Embryonic facial prominence (tissue), 1 donor: ENCODE measurements around the gene LRRC25.
A peak's percentile ranks its signal among the peaks of the same experiment; 100 is the strongest.

ENCODE experiments used
- DNase-seq: peaks from one replicate; pipeline ENCODE4 v3.0.0-alpha.2; 2016; ENCODE audit errors: extremely low spot score

Gene LRRC25

DNA sequence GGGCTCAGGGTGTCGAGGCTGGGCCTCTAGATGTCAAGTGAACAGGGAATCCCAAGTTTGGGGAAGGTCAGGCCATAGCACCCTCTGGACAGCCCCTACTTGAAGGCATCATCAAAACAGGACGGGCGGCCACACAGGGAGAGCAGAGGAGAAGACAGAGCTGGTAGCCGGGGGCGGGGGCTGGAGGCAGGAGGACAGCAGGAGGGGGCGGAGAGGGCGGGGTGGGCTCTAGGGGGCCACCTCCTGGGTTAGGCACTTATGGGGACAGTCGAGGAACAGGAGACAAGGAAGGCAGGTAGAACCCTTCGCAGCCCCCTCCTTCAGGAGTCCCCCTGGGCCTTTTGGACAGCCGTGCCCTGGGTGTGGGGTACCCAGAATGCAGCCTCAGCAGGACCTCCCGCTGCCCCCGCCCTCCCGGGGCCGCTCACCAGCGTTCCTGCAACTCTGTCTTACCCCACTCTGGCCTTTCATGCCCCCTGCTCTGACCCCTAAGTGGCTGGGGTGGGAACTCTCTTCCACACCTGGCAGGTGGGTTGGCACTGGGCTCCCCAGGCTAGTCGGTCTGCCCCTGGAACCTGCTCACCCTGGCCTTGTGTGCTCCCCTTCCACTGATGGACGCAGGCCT lies 27.6 kb upstream of the LRRC25 start:
- DNase-seq: no peak

DNA sequence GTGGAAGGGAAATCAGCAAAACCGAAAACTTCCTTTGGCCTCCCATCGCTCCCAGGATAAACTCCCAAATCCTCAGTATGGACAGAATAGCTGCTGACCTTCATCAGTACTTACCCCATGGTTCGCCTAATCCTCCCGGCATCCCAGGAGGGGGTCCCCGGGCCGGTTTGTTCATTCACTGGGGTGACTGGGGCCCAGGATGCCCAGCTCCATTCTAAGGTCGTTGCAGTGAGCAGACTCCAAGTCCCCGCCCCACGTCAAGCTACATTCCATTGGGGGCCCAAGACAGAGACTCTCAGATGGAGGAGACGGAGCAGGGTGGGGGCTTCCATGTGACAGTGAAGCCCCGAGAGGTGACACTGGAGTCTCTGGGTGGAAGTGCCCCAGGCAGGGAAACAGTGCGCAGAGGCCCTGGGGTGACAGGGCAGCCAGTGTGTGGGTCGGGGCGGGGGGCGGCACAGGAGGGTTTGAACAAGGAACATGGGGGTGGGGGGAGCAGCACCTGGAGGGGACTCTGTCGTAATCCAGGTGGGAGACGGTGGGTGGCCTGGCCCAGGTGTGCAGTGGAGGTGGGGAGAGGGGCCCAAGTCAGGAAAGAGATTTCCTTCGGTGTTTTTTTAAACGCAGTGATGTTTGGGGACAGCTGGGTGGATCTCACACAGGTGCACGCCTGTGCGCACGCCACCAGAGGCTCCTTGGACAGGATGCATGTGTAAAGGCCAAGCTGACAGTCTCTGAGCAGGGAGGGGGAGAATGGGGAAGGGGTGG lies 26.9 kb upstream of the LRRC25 start:
- DNase-seq: no peak

DNA sequence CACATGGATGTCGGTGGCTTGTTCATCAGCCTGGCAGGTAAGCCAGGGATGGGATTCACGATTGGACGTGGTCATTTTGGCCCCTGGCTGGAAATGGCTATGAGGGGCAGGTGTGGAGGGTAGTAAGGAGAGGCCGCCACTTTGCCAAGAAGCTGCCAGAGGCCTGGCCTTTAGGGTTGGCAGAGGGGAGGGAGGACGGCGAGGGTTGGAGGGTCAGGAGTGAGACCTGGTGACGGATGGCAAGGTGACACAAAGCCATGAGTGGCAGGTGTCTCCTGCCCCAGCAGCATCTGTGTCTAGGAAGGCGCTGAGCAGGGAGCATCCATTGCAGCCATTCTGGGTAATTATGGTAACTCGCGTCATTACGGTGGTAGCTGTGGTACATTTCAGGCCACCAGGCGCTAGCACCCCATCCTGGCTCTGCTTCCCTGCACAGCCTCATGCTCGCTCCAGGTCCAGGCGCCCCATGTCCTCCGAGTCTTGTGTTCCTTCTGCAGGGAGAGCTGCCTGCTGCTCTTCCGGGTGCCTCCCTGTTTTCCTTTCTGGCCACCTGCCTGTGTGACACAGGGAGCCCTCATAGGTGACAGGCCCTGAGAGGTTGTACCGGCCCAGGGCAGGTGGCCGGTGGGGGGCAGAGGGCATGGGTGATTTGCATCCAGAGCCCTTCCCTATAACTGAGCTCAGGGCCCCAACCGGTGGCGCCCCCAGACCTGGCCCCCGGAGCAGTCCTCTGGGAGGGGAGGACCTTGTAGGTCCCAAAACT lies 26.0 kb upstream of the LRRC25 start:
- no peak for DNase-seq

DNA sequence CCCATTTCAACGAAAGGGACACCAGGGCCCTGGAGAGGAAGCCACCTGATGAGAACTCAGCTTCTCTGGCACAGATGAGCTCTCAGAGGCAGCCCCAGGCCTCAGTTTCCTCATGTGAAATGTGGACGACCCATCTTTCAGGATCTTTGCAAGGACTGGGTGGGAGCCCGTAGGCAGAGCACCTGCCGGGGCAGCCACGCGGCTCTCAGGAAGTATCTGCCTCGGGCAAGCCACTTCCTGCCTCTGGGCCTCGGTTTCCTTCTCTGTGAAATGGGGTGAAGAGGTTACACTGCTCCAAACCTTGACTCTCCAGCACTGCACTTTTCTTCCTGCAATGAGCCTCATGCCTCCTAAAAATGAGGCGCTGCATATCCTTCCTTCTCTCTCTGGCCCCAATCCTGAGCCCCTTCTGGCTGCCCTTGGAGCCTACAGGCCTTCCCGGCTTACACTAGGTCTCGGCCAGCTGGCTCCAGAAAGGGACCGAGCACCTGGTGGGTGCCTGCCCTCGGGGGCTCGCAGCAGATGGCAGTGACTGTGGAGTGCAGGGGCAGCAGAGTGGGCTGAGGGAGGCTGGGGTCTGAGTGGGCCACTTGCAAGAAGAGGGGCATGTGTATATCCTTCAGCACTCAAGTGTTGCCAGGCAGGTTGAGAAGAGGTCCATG lies 25.2 kb upstream of the LRRC25 start:
- no peak for DNase-seq

DNA sequence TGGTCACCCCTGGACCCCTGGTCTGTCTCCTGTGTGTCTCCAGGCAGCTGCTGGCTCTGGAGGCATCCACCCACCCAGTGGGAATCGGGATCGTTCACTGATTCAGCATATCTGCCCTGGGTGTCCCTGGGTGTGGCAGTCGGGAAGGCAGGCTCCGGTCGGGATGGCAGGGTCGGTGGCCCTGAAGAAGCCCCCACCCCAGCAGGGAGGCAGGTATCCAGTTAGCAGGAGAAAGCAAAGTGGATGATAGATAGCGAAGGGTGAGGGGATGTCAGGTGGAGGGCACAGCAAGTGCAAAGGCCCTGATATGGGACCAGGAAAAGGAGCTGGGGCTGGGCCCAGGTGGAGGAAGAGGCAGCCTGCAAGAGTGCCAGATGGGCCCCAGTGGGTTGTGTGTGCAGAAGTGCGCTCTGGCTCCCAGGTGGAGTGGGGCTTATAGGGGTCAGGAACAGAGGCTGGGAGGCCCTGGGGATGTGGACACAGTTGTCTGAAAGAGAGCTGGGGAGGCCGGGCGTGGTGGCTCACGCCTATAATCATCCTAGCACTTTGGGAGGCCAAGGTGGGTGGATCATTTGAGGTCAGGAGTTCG lies 24.0 kb upstream of the LRRC25 start:
- DNase-seq: no peak

DNA sequence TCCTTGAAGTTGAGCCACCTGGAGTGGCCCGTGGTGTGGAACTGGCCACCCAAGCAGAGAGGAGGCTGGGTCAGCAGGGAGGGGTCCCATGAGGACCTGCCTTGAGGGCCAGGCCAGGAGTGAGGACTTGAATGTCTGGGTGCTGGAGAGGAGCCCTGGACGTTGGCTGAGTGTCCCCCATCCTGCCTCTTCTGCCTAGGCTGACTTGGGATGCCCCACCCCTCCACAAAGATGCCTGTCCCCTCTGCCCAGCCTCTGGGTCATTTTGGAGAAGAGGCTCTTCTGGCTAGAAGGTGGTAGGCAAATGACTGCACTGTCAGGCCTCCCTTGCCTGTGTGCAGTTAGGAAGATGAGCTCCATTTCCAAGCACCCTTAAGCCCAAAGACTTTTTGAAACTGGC lies 23.5 kb upstream of the LRRC25 start:
- DNase-seq: no peak

DNA sequence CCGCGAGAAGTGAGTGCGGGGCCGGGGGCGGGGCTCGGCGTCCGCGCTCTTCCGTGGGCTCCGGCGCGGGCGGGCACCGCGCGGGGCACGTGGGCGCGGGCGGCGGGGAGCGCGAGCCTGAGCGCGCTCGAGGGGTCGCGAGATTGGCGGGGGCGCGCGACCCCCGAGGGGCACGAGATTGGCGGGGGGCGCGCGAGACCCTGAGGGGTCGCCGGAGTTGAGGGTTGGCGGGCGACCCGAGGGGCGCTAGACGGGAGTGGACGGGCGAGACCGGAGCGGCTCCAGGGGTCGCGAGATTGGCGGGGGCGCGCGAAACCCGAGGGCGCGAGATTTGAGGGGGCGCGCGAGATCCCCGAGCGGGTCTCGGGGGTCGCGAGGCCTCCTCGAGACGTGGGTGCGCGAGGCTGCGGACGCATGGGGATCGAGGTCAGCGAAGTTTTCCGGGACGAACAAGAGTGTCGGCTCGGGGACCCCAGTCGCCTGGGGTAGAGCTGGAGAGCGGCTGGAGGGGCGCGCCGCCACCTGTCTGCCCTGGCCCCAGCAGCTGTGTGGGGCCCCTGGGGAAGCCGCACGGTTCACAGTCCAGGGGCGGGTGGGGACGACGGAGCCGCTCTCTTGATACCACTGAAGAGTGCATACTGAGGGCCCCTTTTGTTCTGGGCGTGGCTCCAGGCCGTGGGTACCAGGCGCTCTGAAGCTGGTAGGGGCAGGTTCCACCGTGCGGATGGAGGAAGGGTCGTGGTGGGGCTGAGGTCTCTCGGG lies 22.5 kb upstream of the LRRC25 start:
- no peak for DNase-seq

DNA sequence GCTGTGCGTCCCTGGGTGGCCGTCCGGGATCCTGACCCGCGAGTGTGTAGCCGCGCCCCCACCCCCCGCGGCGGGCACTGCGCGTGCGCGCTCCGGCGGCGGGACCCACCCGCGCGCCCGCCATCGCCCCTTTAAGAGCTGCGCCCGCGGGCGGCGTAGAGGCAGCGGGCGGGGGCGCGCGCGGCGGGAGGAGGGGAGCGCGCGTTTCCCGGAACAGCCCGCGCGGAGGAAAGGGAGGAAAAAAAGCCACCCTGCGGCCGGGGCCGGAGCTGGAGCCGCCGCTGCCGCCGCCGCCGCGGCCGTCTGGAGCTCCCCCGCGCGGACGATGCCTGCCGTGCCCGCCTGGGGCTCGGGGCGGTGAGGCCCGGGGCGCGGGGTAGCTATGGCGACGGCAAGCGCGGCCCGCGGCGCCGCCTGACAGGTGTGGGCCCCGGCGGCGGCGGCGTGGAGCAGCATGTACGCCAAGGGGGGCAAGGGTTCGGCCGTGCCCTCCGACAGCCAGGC lies 21.8 kb upstream of the LRRC25 start, which contains the start of gene SSBP4:
TSS of gene SSBP4 (plus strand) at position 204 of the 504 bp plus-strand sequence. CDS start at position 455, 251 bp downstream.
- DNase-seq: no peak

DNA sequence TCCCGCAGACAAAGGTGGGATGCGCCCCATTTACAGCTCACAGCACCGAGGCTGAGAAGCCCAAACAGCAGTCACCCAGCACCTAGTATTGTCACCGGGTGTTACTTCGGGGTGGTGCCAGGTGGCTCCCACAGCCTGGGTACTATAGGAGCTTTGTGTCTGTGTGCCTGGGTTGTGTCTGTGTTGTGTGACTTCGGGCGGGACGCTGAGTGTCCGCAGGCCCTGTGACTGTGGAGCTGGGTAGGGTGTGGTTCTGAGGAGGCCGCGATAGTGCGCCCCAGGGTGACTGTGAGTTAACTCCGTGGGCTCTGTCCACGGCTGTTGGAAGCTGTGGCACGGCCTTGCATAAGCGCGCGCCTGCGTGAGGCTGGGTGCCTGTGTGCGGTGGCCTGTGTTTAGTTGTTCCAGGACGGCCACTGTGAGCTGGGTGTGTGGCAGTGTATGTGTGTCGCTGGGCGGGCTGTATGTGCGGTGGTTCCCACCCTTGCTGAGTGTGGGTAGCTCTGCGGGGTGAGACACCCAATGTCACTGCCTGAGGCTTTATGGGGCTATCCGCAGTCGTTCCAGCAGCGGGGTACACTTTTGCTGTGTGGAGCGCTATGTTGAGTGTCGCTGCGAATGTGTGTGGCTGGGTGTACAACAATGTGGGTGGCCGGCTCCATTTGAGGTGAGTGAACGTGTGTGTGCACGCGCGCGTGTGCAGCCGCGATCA lies 21.2 kb upstream of the LRRC25 start:
- no peak for DNase-seq

DNA sequence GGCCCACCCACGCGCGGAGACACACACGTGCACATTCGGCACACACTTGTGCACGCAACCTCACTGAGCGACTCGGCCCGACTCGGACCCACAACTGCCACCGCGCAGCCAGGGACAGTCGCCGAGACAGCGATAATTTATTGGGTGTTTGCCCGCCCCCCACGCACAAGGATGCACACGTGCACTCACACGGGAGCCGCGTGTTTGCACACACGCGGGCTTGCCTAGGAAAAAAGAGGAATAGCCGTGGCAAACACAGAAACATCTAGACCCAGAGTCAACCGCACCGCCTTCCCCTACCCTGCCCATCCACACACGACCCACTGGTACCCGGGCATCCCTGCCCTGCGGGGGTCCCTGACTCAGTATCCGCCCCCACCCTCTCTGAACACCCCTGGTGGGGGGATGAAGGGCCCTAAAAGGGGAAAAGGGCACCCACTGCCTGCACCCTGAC lies 20.6 kb upstream of the LRRC25 start:
- no peak for DNase-seq

DNA sequence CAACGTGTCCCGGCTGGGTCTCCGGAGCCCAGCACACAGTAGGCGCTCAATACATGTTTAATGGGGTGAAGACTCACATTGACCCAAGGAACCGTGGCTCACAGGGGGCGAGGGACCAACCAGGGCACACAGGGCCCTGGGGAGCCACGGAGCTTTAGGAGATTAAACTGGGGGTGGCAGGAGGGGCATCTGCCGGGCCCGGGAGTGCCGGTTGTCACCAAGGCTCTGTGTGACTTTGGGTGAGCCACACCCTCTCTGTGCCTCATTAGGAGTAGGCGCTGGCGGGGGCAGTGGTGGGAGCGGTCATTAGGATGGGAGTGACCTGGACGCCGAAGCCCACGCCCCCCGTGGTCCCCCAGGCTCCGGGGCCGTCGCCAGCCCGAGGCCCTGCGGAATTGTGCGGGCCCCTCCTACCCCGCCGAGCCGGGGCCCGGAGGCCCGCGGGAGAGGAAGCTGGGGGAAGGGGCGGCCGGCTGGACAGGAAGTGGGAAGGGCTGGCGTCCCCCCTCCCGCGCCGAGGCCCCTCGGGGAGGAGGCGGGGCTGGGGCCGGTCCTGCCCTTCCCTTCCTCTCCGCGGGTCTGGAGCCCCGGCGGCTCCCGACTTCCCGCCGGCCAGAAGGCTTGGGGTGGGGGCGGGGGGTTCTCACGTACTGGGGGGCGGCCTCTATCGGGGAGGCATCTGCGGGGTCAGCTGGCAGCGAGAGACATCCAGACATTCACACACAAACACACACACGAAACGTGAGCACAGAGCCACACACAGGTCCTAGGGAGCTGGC lies 20.0 kb upstream of the LRRC25 start:
- no peak for DNase-seq

DNA sequence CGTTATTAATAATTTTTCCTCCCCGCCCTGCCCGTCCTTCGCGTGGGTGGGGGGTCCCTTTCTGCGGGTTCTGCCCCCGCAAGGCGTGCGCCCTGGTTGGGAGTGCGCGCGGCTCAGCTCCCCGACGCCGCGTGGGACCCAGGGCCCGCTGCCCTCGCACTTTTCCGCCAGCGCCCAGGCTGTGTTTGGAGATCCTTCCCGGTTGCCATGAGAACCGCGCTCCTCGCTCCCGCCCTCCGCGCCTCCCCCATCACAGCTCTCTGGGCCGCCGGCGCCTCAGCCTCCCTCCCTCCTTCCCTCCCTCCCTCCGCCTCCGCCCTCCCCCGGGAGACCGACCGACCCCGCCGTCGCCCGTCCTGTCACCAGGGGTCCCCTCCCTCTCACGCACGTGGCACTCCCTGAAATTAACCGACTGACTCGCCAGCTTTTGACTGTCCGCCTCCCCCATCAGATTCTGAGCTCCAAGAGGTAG lies 19.4 kb upstream of the LRRC25 start:
- DNase-seq: peak; percentile 87

DNA sequence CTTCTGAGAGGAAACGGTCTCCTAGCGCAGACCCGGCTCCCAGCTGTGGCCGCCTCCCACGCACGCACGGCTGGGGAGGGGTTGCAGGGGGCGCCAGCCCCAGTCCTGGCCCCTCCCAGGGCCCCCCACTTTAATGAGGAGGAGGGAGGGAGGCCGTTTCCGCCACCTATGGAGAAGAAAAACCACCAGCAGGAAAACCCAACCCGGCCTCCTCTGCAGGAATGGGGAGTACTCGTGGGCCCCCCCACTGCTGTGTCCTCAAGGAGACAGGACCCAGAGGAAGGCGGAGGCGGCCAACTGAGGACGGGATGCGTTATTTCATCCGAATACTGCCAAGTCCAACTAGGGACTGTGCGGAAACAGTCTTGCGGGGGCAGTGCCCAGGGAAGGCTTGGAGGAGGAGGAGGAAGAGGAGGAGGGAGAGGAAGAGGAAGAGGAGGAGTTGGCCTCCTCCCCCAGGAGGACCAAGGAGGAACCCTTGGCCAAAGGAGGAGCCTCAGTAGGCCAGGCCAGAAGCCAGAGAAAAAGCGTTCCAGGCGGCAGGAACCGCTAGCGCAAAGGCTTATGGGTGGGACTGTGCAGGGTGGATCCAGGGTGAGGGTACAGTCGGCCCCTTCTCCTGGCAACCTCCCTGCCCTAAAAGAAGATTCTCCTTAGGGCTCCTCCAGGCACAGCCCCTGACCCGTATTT lies 17.9 kb upstream of the LRRC25 start:
- no peak for DNase-seq

DNA sequence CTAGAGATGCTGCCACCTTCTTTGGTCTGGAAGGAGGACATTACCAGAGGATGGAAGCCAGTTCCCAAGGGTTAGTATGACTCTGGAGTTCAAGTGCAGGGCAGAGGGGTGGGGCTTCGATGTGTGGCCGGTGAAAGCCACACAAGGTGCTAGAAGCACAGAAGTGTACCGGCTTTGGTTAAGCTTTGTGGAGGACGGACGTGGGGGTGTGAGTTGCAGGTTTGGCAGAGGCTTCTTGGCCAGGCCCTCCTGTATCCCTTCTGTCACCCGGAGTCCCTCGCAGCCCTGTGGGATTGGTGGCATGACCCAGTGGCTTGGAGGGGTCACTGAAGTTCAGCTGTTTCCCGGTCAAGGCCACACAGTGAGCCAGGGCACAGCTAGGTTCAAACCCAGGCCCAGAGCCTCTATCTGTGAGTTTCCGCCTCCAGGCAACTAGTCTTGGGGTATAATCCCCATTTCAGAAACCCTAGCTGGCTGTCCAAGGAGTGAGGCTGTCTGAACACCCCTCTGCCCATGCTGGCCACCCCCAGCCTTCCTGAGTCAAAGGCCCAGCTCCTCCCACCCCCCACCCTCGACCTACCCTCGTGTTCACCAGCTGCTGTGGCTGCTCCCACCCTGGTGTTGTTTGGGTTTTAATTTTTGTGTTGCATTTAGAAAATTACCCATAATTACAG lies 17.2 kb upstream of the LRRC25 start:
- DNase-seq: no peak

DNA sequence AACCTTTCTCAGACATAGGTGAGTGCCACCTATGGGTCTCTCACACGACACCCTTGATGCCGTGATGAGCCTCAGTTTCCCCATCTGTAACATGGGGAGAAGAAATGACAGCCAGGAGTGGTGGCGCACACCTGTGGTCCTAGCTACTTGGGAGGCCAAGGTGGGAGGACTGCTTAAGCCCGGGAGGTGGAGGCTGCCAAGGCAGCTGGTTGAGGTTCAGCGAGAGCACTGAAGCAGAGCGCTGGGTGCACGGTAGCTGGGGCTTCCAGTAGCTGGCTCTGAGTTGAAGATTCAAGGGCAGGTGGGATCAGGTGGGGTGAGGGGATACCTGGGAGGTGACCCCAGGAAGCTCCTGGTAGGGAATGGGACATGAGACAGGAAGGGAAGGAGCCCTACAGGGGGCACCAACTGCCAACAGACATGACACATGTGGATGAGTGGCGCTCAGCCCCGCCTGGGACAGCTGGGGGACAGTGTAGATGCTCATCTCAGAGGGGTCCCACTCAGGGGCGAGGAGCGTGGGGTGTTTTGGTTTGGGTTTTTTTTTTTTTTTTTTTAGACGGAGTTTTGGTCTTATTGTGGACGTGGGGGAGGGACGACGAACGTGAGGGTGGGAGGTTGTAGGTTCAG lies 15.3 kb upstream of the LRRC25 start:
- DNase-seq: no peak

DNA sequence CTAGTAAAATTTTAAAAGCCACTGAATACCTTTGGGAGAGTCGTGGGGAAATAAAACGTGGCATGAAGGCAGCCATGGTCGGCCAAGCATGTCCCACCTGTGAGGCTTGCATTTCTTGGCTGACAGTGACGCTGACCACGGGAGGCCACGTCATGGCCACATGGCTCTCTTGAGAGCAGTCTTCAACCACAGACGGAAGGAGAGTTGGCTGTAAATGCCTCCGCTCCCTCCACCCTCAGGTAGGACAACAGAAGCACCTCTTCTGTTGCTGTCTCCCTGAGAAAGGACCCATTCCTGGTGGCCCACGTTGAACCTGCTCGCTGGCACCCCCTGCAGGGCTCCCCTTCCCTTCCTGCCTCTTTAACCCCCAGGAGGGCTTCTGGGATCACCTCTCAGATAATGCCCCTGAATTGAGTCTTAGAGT lies 10.6 kb upstream of the LRRC25 start:
- DNase-seq: no peak

DNA sequence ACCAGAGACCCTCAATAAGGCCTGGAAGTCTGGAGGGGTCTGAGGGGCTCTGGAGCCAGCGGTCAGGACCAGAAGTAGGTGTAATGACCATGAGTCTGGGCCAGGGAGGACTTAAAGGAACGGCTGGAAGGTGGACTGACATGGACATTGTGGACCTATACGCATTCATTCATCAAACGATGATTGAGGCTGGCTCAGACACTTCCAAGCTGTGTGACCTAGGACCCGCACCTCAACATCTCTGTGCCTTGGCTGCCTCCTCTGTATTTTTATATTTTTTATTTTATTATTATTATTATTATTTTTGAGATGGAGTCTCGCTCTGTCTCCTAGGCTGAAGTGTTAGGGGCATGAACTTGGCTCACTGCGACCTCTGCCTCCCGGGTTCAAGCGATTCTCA lies 9.3 kb upstream of the LRRC25 start:
- DNase-seq: no peak
